ENCODE measurements around the gene CATSPERD. TPM values are rescaled to one million over a fixed set of nuclear protein-coding genes. Genes with fewer than 3 reads are reported as not detected.
"Not testable (repeated sequence)": the region's sequence is repeated elsewhere in the genome, so short reads cannot be mapped to it uniquely, and the experiment has no call there.

CATSPERD gene
- total RNA-seq, 2 experiments from 2014 or later = not detected

- CTCF ChIA-PET; intact Hi-C loops (cut with DNase I, micrococcal nuclease); POLR2A ChIA-PET; H3K9me3 Mint-ChIP-seq (ENCODE audit: low read depth); H3K36me3 Mint-ChIP-seq (ENCODE audit: low read depth); H3K4me3 Mint-ChIP-seq; H3K27ac Mint-ChIP-seq; H3K4me1 Mint-ChIP-seq; DNase-seq; ATAC-seq; H3K27me3 Mint-ChIP-seq: not testable (repeated sequence)
Observed at GRCh38 chr19:5780916-5781315, 60.5 kb downstream of the CATSPERD start.

- no peak for ATAC-seq
- DNase-seq = no peak
- intact Hi-C loops (cut with DNase I, micrococcal nuclease) = no loop called here
- H3K9me3 Mint-ChIP-seq (ENCODE audit: low read depth) = no peaks in the 10 kb centered on the region
- ChIA-PET POLR2A (no interaction called here), CTCF (interaction anchor here (0.8 kb wide), 1 partner anchor 61 kb away, joined by 3 read pairs; no protein-coding TSS in a partner anchor)
- H3K27me3 Mint-ChIP-seq = no peaks in the 10 kb centered on the region
- no peaks in the 10 kb centered on the region for H3K4me1 Mint-ChIP-seq
- H3K27ac Mint-ChIP-seq = no peak overlapping the region
- peaks cover 17% of the 10 kb centered on the region for H3K36me3 Mint-ChIP-seq (ENCODE audit: low read depth)
- no peak overlapping the region for H3K4me3 Mint-ChIP-seq
Observed at GRCh38 chr19:5782322-5782721, 61.9 kb downstream of the CATSPERD start.

DNA sequence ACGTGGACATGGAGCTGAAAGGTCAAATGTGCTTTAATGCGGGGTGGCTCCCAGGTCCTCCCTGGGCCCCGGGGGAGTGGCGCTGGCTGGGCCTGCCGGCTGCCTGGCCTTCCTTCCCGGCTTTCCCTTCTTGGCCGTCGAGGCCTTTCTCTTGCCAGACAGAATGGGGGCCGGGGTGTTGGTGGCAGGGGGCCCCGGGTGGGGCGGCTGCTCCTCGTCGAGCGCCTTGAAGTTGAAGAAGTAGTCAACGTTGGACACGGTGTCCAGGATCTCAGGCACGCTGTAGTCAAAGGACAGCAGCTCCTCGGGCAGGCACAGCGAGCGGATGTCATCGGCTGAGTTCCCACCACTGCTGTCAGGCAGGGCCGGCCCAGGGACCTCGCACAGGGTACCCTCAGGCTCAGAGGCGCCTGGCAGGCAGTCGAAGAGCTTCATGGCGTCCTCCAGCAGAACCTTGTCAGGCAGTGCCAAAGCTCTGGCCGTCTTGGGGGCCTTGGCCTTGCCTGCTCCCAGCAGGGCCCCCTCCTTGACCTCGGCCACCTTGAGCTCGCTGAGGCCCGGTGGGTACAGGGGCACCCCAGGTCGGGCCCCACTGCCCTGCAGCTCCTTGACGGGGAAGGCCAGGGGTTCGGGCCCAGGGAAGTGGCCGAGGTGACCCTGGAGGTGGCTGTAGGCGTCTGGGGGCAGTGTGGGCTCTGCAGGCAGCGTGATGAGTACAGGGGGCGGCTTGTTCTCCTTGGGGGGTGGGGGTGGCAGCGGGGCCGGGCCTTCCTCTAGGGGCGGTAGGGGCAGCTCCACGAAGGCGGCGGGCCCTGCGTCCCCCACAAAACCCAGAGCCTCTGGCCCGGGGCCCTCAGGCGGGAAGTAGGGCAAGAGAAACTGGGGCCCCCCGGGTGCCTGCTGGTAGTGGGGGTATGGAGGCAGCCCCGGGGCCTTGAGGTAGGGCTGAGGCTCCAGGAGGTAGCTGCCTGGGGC is 62.8 kb downstream of the CATSPERD start:
- no peak overlapping the region for H3K4me3 Mint-ChIP-seq
- H3K36me3 Mint-ChIP-seq (ENCODE audit: low read depth) = peaks cover 21% of the 10 kb centered on the region
- DNase-seq = no peak
- no peaks in the 10 kb centered on the region for H3K4me1 Mint-ChIP-seq
- H3K27me3 Mint-ChIP-seq = no peaks in the 10 kb centered on the region
- POLR2A ChIA-PET = interaction anchor here (0.7 to 1.4 kb wide), 3 partner anchors 71 to 490 kb away, joined by 3 to 4 read pairs (median 3); no protein-coding TSS in a partner anchor
- CTCF ChIA-PET = interaction anchor here (0.8 kb wide), 1 partner anchor 62 kb away, joined by 3 read pairs; no protein-coding TSS in a partner anchor
- ATAC-seq = no peak
- no peaks in the 10 kb centered on the region for H3K9me3 Mint-ChIP-seq (ENCODE audit: low read depth)
- H3K27ac Mint-ChIP-seq = no peak overlapping the region
- intact Hi-C loops (cut with DNase I, micrococcal nuclease) = no loop called here

DNA sequence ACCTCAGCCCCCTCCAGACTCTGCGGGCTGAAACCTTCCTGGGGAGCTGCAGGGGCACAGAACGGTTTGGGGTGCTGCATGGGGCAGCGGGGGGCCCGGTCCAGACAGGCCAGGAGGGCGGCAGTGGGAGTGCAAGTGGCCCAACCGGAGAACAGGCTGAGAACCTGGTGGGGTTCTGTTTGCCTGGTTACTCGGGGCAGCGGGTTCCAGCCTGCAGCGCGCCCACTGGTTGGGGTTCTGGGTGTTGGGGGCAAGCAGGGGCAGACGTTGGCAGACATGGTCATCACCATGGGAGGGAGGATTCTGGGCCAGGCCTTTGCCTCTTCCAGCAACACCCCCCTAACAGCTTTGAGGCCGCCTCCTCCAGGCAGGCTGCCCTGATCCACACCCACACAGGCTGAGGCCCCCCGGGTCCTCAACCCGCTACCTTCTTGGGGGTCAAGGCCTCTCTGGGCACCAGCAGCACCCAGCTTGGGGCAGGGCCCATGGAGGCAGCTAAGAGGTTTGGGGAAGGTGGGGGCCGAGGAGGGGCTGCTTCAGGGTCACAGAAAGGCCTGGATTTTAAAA is 64.2 kb downstream of the CATSPERD start, which contains the start of gene PRR22:
Gene PRR22, minus strand, starts transcription at position 166 of the 567 bp plus-strand sequence. Its CDS starts 86 bp downstream, at position 80.
- Mint-ChIP-seq H3K4me1 (peaks cover 3% of the 10 kb centered on the region), H3K27ac (no peak within 1 kb of the TSS), H3K27me3 (no peaks in the 10 kb centered on the region), H3K4me3 (no peak within 1 kb of the TSS), H3K9me3 (ENCODE audit: low read depth) (no peaks in the 10 kb centered on the region), H3K36me3 (ENCODE audit: low read depth) (peaks cover 26% of the 10 kb centered on the region)
- intact Hi-C loops (cut with DNase I, micrococcal nuclease) = no loop called here
- POLR2A ChIA-PET = no interaction called here
- ATAC-seq = no peak
- DNase-seq = no peak
- CTCF ChIA-PET = no interaction called here

DNA sequence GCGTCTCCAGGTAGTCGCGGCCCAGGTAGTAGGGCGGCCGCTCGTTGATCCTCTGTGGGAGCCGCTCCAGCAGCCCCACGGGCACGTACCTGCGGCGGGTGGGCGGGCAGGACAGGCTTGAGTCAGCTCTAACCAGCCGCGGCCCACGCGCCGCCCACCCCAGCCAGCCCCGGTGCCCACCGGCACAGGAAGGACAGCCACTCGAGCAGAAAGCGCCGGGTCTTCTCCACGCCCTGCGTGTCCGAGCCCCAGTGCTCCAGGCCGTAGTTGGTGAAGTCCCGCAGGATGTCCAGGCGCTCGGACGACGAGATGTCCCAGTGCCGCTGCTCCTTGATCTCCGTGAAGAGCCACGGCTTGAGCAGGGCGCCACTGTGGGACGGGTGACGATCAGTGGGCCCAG is 65.0 kb downstream of the CATSPERD start:
- DNase-seq = no peak
- H3K27me3 Mint-ChIP-seq = no peaks in the 10 kb centered on the region
- intact Hi-C loops (cut with DNase I, micrococcal nuclease) = no loop called here
- H3K36me3 Mint-ChIP-seq (ENCODE audit: low read depth) = peaks cover 32% of the 10 kb centered on the region
- H3K27ac Mint-ChIP-seq = no peak overlapping the region
- no peaks in the 10 kb centered on the region for H3K9me3 Mint-ChIP-seq (ENCODE audit: low read depth)
- CTCF ChIA-PET = no interaction called here
- POLR2A ChIA-PET = no interaction called here
- ATAC-seq = no peak
- H3K4me1 Mint-ChIP-seq = peaks cover 9% of the 10 kb centered on the region
- H3K4me3 Mint-ChIP-seq = no peak overlapping the region

DNA sequence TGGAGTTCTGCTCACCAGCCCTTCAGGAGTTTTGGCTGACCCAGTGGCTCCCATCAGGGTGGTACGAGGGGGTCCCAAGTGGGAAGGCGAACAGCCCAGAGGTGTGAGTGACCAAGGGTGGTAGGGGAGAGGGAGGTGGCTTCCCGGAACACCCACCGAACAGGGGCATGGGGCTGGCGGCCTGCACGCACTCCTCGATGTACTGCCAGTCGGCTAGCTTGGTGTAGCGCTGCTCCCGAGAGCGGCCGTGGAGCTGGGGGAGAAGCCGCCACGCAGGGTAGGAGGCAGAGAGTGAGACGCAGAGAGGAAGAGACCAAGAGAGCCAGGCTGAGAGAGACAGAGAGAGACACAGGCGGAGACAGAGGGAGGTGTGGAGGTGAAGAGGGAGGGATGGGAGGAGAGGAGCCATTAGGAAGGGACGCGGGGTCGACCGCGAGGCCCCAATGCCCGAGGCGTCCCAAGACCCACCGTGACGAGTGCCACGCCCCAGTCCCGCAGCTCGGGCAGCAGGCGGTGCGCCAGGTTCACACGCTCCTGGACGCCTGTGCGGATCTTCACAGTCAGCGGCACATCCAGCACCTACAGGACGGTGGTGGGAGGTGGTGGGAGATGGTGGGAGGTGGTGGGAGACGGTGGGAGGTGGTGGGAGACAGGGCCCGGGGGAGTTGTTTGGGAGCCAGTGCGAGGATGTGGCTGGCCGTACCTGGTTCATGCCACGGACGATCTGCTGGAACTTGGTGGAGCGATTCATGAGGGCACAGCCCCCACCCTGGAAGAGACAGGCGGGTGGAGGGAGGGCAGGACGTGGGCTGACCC is 66.4 kb downstream of the CATSPERD start:
- DNase-seq (no peak), ATAC-seq (no peak)
- no peak overlapping the region for H3K27ac Mint-ChIP-seq
- intact Hi-C loops (cut with DNase I, micrococcal nuclease) = no loop called here
- no peak overlapping the region for H3K4me3 Mint-ChIP-seq
- POLR2A ChIA-PET = no interaction called here
- H3K9me3 Mint-ChIP-seq (ENCODE audit: low read depth) = no peaks in the 10 kb centered on the region
- CTCF ChIA-PET = no interaction called here
- peaks cover 33% of the 10 kb centered on the region for H3K36me3 Mint-ChIP-seq (ENCODE audit: low read depth)
- peaks cover 13% of the 10 kb centered on the region for H3K4me1 Mint-ChIP-seq
- no peaks in the 10 kb centered on the region for H3K27me3 Mint-ChIP-seq

DNA sequence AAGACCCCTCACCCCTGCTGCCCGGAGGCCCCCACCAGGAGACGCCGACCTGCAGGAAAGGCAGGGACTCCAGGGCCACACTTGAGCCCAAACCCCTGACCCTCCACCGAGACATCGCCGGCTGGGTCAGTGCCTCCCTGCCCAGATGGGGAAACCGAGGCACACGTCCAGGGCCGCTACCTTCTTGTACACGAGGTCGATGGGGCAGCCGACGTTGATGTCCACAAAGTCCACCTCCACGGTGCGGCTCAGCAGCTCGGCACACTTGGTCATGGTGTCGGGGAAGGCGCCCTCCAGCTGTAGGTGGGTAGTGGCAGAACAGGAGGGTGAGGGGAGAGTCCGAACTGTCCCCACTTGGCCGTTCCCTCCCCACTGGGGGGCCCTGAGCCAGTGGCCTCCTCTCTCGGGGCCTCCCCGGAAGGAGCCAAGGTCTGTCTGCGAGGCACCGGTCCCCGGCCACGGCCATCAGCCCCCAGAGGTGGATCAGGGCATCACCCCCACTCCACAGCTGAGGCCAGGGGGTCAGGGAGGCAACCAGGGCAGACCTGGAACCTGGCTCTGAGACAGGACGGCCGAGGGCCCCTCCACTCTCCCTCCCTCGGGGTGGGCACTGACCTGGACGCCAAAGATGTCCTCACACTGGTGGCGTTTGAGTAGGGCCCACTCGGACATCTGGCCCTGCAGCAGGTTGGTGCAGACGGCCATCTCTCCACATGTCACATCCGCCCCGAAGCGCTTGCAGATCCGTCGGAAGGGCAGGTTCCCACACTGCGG is 67.2 kb downstream of the CATSPERD start:
- no peaks in the 10 kb centered on the region for H3K27me3 Mint-ChIP-seq
- H3K4me1 Mint-ChIP-seq = peaks cover 13% of the 10 kb centered on the region
- no peak overlapping the region for H3K4me3 Mint-ChIP-seq
- no peak for DNase-seq
- H3K27ac Mint-ChIP-seq = no peak overlapping the region
- intact Hi-C loops (cut with DNase I, micrococcal nuclease) = no loop called here
- POLR2A ChIA-PET = no interaction called here
- ATAC-seq = no peak
- CTCF ChIA-PET = no interaction called here
- H3K9me3 Mint-ChIP-seq (ENCODE audit: low read depth) = no peaks in the 10 kb centered on the region
- peaks cover 33% of the 10 kb centered on the region for H3K36me3 Mint-ChIP-seq (ENCODE audit: low read depth)

- DNase-seq = no peak
- peaks cover 33% of the 10 kb centered on the region for H3K36me3 Mint-ChIP-seq (ENCODE audit: low read depth)
- peaks cover 13% of the 10 kb centered on the region for H3K4me1 Mint-ChIP-seq
- ChIA-PET POLR2A (interaction anchor here (0.7 kb wide), 1 partner anchor 12 kb away, joined by 3 read pairs; no protein-coding TSS in a partner anchor), CTCF (interaction anchor here (0.8 to 4.3 kb wide), 2 partner anchors 13 to 99 kb away, joined by 3 to 15 read pairs; partner anchors contain the start of gene RPL36)
- ATAC-seq = no peak
- H3K27me3 Mint-ChIP-seq = no peaks in the 10 kb centered on the region
- intact Hi-C loops (cut with DNase I, micrococcal nuclease) = no loop called here
- no peak overlapping the region for H3K4me3 Mint-ChIP-seq
- H3K27ac Mint-ChIP-seq = no peak overlapping the region
- no peaks in the 10 kb centered on the region for H3K9me3 Mint-ChIP-seq (ENCODE audit: low read depth)
Observed at GRCh38 chr19:5788422-5788821, 68.0 kb downstream of the CATSPERD start.

DNA sequence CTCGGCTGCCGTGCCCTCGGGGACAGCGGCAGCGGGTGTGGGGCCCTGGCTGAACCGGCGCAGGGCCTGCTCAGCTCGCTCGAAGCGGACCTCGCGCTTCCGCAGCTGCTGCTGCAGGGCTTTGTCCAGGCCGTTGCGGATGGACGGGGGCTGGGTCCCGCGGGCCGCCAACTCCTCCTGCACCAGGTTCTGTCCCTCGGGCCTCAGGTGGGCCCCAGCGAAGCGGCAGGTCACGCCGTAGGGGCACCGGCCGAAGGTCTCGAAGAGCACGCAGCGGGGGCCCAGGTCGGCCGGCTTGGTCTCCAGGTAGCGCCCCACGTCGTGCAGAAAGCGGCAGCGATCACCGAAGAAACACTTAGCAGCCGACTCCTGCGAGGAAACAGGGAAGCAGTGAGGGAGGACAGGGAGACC is 68.9 kb downstream of the CATSPERD start:
- no peak overlapping the region for H3K27ac Mint-ChIP-seq
- ATAC-seq = no peak
- peak overlapping the region; percentile 98 for H3K4me3 Mint-ChIP-seq
- no peak for DNase-seq
- ChIA-PET CTCF (interaction anchor here (0.6 to 4.3 kb wide), 3 partner anchors 50 to 100 kb away, joined by 3 to 15 read pairs (median 4); partner anchors contain the start of genes CATSPERD, FUT6, LONP1 and RPL36), POLR2A (no interaction called here)
- peaks cover 33% of the 10 kb centered on the region for H3K36me3 Mint-ChIP-seq (ENCODE audit: low read depth)
- intact Hi-C loops (cut with DNase I, micrococcal nuclease) = no loop called here
- H3K27me3 Mint-ChIP-seq = no peaks in the 10 kb centered on the region
- no peaks in the 10 kb centered on the region for H3K9me3 Mint-ChIP-seq (ENCODE audit: low read depth)
- peaks cover 13% of the 10 kb centered on the region for H3K4me1 Mint-ChIP-seq

DNA sequence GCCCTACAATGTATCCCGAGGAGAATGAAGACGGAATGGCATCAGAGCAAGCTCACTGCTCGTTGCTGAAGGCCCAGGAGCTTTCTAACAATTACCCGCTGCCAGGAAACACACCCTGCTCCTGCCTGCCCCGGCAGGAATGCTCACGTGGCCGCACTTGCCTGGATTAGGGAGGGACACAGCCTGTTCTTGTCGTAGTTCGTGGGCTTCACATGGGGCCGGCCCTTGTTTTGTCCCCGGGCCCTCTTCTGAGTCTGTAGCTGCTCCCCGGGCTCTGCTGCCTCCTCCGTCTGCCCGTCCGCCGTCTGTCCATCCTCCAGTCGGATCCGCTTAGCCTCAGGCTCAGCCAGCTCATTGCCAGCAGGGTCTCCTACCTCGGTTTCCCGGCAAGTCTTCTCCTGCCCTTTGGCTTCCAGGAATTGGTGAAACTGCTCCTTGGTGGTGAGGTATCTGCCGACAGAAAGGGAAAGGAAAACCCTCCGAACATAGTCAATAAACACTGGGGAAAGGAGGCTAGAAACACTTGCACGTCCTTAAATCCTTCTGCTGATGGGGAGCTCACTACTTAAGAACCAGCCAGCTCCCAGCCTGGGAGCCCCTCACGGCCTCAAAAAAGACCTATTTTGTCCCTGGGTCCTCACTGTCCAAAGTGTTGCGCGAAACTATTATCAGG is 69.6 kb downstream of the CATSPERD start:
- Mint-ChIP-seq H3K36me3 (ENCODE audit: low read depth) (peaks cover 33% of the 10 kb centered on the region), H3K27me3 (no peaks in the 10 kb centered on the region), H3K4me1 (peaks cover 13% of the 10 kb centered on the region), H3K27ac (peak overlapping the region; percentile 100), H3K9me3 (ENCODE audit: low read depth) (no peaks in the 10 kb centered on the region), H3K4me3 (peak overlapping the region; percentile 98)
- ATAC-seq (no peak), DNase-seq (no peak)
- CTCF ChIA-PET = interaction anchor here (1.1 to 4.3 kb wide), 3 partner anchors 14 to 100 kb away, joined by 4 to 15 read pairs (median 14); partner anchors contain the start of genes CATSPERD, LONP1, NRTN and RPL36
- POLR2A ChIA-PET = interaction anchor here (1.0 to 1.4 kb wide), 3 partner anchors 38 to 113 kb away, joined by 3 to 6 read pairs (median 4); partner anchors contain the start of gene NDUFA11
- intact Hi-C loops (cut with DNase I, micrococcal nuclease) = loop anchor here (1.0 to 2.0 kb wide), 15 partner anchors 38 to 821 kb away; partner anchors contain the start of genes CATSPERD (in 2 of the 2), LONP1 (in 2 of the 2), MICOS13 (in 2 of the 2) and RPL36 (in 2 of the 2)
